K562 (cell line): ENCODE results near the gene SOX14. TPM values are rescaled to one million over a fixed set of nuclear protein-coding genes. Genes with fewer than 3 reads are reported as not detected.

ENCODE experiments used
- ATAC-seq: fragments of 200-7000 bp; cut with Tn5 transposase; 3 replicates; pipeline ENCODE4 v1.9.1; 2020; ENCODE audit warnings: moderate library complexity
- BruUV-seq: library from RNA; stranded (reverse); fragments of 400-500 nt; replicated peaks from 2 replicates; lab custom pipeline; 2021; lab: Mats Ljungman, UMichigan
- CTCF ChIA-PET: fragments of 300-600 bp; formaldehyde crosslinking; extraction: SDS; loops from one replicate; lab custom pipeline; 2021; ENCODE audit warnings: low intra/inter-chr PET ratio; lab: Yijun Ruan, JAX
- POLR2A ChIA-PET: fragments of 300-600, 350-650 bp; sonication (Branson Sonifier 250); formaldehyde crosslinking; extraction: SDS; loops from one replicate; lab custom pipeline; 2021; ENCODE audit warnings: antibody characterized with exemption, inconsistent platforms; lab: Yijun Ruan, JAX
- DNase-seq, 4 experiments: peaks; one replicate each; pipeline versions ENCODE4 v3.0.0 to v3.0.0-alpha.2; 2011 to 2018; ENCODE audit warnings: low spot score in 3 of 4, mixed read lengths in 3 of 4; ENCODE audit errors: extremely low read depth in 1 of 4
- FAIRE-seq: peaks from 2 replicates; lab custom pipeline; 2011; peaks lifted over from hg19 to GRCh38; lab: Jason Lieb, UNC
- H2AFZ ChIP-seq: 2 replicates; pipeline ENCODE4 v1.6.0; 2011; ENCODE audit warnings: low read depth, low read length, control low read depth, inconsistent platforms
- H3K27ac ChIP-seq: fragments of 200-600 bp; 3 replicates; pipeline ENCODE4 v1.8.0; 2011; ENCODE audit warnings: low read depth, mild to moderate bottlenecking, control low read depth, inconsistent platforms, low read length, moderate library complexity, mixed read lengths; ENCODE audit errors: extremely low read depth
- H3K27me3 ChIP-seq, 2 experiments: fragments of 300-600 bp in 1 of 2; 2 replicates in 1 of 2; 3 replicates in 1 of 2; pipeline versions ENCODE4 v1.6.0 to v1.8.0; 2011; ENCODE audit warnings: inconsistent platforms in 2 of 2, low read length in 2 of 2, mild to moderate bottlenecking in 1 of 2, mixed read lengths in 1 of 2, moderate library complexity in 1 of 2; ENCODE audit not compliant: control insufficient read depth in 2 of 2, insufficient read depth in 2 of 2
- H3K36me3 ChIP-seq: fragments of 300-600 bp; 3 replicates; pipeline ENCODE4 v1.8.0; 2011; ENCODE audit warnings: mild to moderate bottlenecking, low read length, inconsistent platforms; ENCODE audit not compliant: control insufficient read depth, insufficient read depth
- H3K4me1 ChIP-seq, 2 experiments: fragments of 200-600 bp in 1 of 2; replicated peaks in 1 of 2; 2 replicates in 1 of 2; 3 replicates in 1 of 2; pipeline versions ENCODE4 v1.5.1 to v1.8.0; 2011; ENCODE audit warnings: inconsistent platforms in 2 of 2, low read length in 2 of 2, mild to moderate bottlenecking in 1 of 2, mixed read lengths in 1 of 2, moderate library complexity in 1 of 2; ENCODE audit not compliant: control insufficient read depth in 2 of 2, insufficient read depth in 2 of 2
- H3K4me2 ChIP-seq: 2 replicates; pipeline ENCODE4 v1.6.1; 2011; ENCODE audit warnings: low read length, control low read depth, inconsistent platforms, mixed read lengths; ENCODE audit not compliant: insufficient read depth
- H3K4me3 ChIP-seq: fragments of 200-600 bp; sonication (generic), shearing (Covaris generic); 2 replicates; pipeline ENCODE4 v1.5.1; 2016; ENCODE audit warnings: control low read depth, inconsistent platforms
- H3K79me2 ChIP-seq: fragments of 200-600 bp; 3 replicates; pipeline ENCODE4 v1.8.0; 2011; ENCODE audit warnings: low read length, inconsistent platforms; ENCODE audit not compliant: control insufficient read depth, insufficient read depth
- H3K9ac ChIP-seq, 2 experiments: 2 replicates each; pipeline versions ENCODE4 v1.6.0 to v1.6.1; 2011; ENCODE audit warnings: low read depth in 2 of 2, low read length in 2 of 2, control low read depth in 1 of 2, inconsistent platforms in 1 of 2, mild to moderate bottlenecking in 1 of 2, mixed read lengths in 1 of 2; ENCODE audit not compliant: insufficient read depth in 1 of 2
- H3K9me1 ChIP-seq: one replicate; pipeline ENCODE4 v1.6.0; 2011; ENCODE audit warnings: inconsistent platforms, mild to moderate bottlenecking, low read length, moderate library complexity; ENCODE audit not compliant: control insufficient read depth, insufficient read depth
- H3K9me3 ChIP-seq: replicated peaks from 2 replicates; pipeline ENCODE4 v1.5.1; 2011; ENCODE audit warnings: low read depth, low read length, inconsistent platforms; ENCODE audit not compliant: control insufficient read depth, insufficient read depth
- H4K20me1 ChIP-seq: replicated peaks from 2 replicates; pipeline ENCODE4 v1.6.1; 2011; ENCODE audit warnings: low read length, inconsistent platforms, mixed read lengths; ENCODE audit not compliant: control insufficient read depth, insufficient read depth
- TARDBP ChIP-seq: fragments of 450-650 bp; IDR thresholded peaks from 2 replicates; pipeline ENCODE4 v1.6.1; 2016
- ZNF212 ChIP-seq: fragments of 450-650 bp; formaldehyde crosslinking; IDR thresholded peaks from 2 replicates; pipeline ENCODE4 v1.4.0; 2020; ENCODE audit warnings: mild to moderate bottlenecking
- WGBS: fragments of 100-300 bp; shearing (Covaris generic); methylation state at CpG from one replicate; pipeline ENCODE4 v1.1.6; 2016; ENCODE audit warnings: low coverage, mixed read lengths; ENCODE audit not compliant: insufficient coverage; ENCODE audit errors: missing lambda C conversion rate; 5-methylcytosine and 5-hydroxymethylcytosine counted together
- in situ Hi-C: fragments of 300-500 bp; cut with MboI; formaldehyde crosslinking; loops from 4 replicates; pipeline ENCODE4 v1.15.0; 2018; ENCODE audit warnings: inconsistent platforms, mixed read lengths
- intact Hi-C: fragments of 100-400 bp; cut with micrococcal nuclease; formaldehyde crosslinking; loops from 2 replicates; pipeline ENCODE4 v1.14.2; 2022
- polyA plus RNA-seq, 8 experiments: library from polyadenylated mRNA; depleted of rRNA in 4 of 8; stranded (reverse) in 5 of 8; unstranded in 3 of 8; fragments of >200 nt; fragmentation: Nextera tagmentation in 2 of 8; fragmentation: Illumina TruSeq in 1 of 8; extraction: Ambion mirVana in 2 of 8; extraction: Trizol in 1 of 8; gene quantifications; 2 replicates each; pipeline versions ENCODE4 v1.2.1 to v1.2.3, GENCODE V29; 2011 to 2014; ENCODE audit warnings: inconsistent platforms in 1 of 8, missing spikeins in 1 of 8
- total RNA-seq, 7 experiments: library from RNA; depleted of rRNA in 6 of 7; stranded (reverse); fragments of >200 nt in 6 of 7; fragmentation: Illumina TruSeq in 2 of 7; extraction: Trizol in 2 of 7; gene quantifications; 2 replicates each; pipeline versions ENCODE4 v1.2.1 to v1.2.3, GENCODE V29; 2011 to 2021; ENCODE audit warnings: low replicate concordance in 1 of 7
- TF ChIP-seq, protein P1 (sequence below): fragments of 250-450 bp; sonication (Bioruptor Pico); IDR thresholded peaks from 2 replicates; pipeline ENCODE4 v1.5.0; 2020; ENCODE audit warnings: mild to moderate bottlenecking

SOX14 gene
- total and polyA plus RNA-seq, 9 of the 15 experiments (the other 6 are each of a cell fraction or from before 2014, with no cell fraction given) = not detected

DNA sequence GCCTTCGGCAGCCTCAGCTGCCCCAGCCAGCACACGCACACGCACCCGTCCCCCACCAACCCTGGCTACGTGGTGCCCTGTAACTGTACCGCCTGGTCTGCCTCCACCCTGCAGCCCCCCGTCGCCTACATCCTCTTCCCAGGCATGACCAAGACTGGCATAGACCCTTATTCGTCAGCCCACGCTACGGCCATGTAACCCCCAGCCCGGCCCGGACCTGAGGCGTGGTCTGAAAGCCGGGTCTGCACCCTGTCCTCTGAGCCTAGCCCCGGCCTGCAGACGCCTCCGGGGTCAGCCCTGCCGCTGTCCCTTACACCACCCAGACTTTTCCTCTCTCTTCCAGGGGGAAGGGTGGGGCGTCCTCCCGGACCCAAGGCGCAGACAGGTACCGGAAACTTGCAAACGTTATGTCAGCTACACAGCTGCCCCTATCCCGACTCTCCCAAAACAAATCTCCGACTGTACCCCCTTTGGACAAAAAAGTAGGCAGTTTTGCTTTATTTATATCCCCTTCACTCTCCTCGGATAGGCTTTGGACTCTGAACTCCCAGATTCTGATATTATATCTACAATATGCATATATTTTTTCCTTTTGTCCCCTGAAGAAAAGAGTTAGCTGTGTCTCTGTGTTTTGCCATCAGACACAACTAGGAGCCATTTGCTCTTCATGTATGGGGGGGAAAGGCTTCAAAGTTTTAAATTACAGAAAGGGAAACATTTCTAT lies 1.4 kb downstream of the SOX14 start:
- ATAC-seq = no peak
- BruUV-seq = no TSS peak
- Histone ChIP-seq H3K9me3 (no peaks in the 10 kb centered on the region), H3K9me1 (no peaks in the 10 kb centered on the region), H3K4me1 (peaks cover 0 to 3% of the 10 kb centered on the region in 2 experiments; a peak in 1 of 5 replicates), H3K9ac (no peak overlapping the region), H4K20me1 (no peaks in the 10 kb centered on the region), H3K27me3 (peaks cover 8 to 77% of the 10 kb centered on the region in 2 experiments; a peak in 3 of 5 replicates), H3K4me2 (no peak overlapping the region), H3K4me3 (no peak overlapping the region), H3K36me3 (no peaks in the 10 kb centered on the region), H3K27ac (no peak overlapping the region), H3K79me2 (no peaks in the 10 kb centered on the region), H2AFZ (no peak overlapping the region)
- in situ Hi-C loops = no loop called here
- no peak for DNase-seq
- CTCF ChIA-PET = no interaction called here
- TF ChIP-seq ZNF212 (no peak), TARDBP (no peak)
- TF ChIP-seq, protein P1, sequence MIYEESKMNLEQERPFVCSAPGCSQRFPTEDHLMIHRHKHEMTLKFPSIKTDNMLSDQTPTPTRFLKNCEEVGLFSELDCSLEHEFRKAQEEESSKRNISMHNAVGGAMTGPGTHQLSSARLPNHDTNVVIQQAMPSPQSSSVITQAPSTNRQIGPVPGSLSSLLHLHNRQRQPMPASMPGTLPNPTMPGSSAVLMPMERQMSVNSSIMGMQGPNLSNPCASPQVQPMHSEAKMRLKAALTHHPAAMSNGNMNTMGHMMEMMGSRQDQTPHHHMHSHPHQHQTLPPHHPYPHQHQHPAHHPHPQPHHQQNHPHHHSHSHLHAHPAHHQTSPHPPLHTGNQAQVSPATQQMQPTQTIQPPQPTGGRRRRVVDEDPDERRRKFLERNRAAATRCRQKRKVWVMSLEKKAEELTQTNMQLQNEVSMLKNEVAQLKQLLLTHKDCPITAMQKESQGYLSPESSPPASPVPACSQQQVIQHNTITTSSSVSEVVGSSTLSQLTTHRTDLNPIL (CRISPR knock-in tag) = no peak
- intact Hi-C loops = no loop called here
- POLR2A ChIA-PET = no interaction called here
- 1% methylated on average over 17 of the region's 27 CpGs for WGBS
- no peak for FAIRE-seq
